ENCODE data around the gene TUBA4B. TPM values are rescaled to one million over a fixed set of nuclear protein-coding genes. Genes with fewer than 3 reads are reported as not detected.

The TUBA4B gene
- total RNA-seq (2022; extraction: Qiagen RNA extraction), result 0.30 to 0.56 TPM (median 0.37 TPM) in 5 replicates

GRCh38 chr2:219252900-219253752 is at the start of gene TUBA4B:
Gene TUBA4B (plus strand): TSS chr2:219253243. CDS start chr2:219253408, 165 bp downstream.

GRCh38 chr2:219206328-219207133 is 46.5 kb upstream of the TUBA4B start, which contains the start of gene ZFAND2B:
Gene ZFAND2B (plus strand): TSS chr2:219206782. CDS start chr2:219206988, 206 bp downstream.

GRCh38 chr2:219218732-219219701 is 34.0 kb upstream of the TUBA4B start, which contains the start of gene ABCB6:
Gene ABCB6 (minus strand): TSS chr2:219218958. CDS start chr2:219218673, 285 bp downstream.

GRCh38 chr2:219229305-219230058 is 23.6 kb upstream of the TUBA4B start, which contains the start of the genes ANKZF1 and ATG9A:
Gene ANKZF1 (plus strand): TSS chr2:219229806. CDS start chr2:219230258, 452 bp downstream.
Gene ATG9A (minus strand): TSS chr2:219229636. CDS start chr2:219228024, 1,612 bp downstream.

GRCh38 chr2:219245148-219245898 is 7.7 kb upstream of the TUBA4B start, which contains the start of the genes GLB1L and STK16:
Gene GLB1L (minus strand): TSS chr2:219245444. CDS start chr2:219243573, 1,871 bp downstream.
Gene STK16 (plus strand): TSS chr2:219245479. CDS start chr2:219246000, 521 bp downstream.

GRCh38 chr2:219253753-219254589 is 928 bp downstream of the TUBA4B start, which contains the start of gene TUBA4A:
Gene TUBA4A (minus strand): TSS chr2:219253918. CDS start chr2:219253858, 60 bp downstream.

GRCh38 chr2:219279151-219279915 is 26.3 kb downstream of the TUBA4B start, which contains the start of gene DNAJB2:
Gene DNAJB2 (plus strand): TSS chr2:219279366. CDS start chr2:219279834, 468 bp downstream.

GRCh38 chr2:219309278-219309677 is 56.2 kb downstream of the TUBA4B start, which contains the start of gene PTPRN:
Gene PTPRN (minus strand): TSS chr2:219309401. CDS start chr2:219309332, 69 bp downstream.

Other genes with a start within 250 kb of the TUBA4B start
- gene CFAP65, start 211.7 kb upstream of the TUBA4B start, total RNA-seq (2022; extraction: Qiagen RNA extraction), result 0.15 to 0.24 TPM (median 0.20 TPM) in 5 replicates
- gene IHH, start 192.3 kb upstream of the TUBA4B start, total RNA-seq (2022; extraction: Qiagen RNA extraction), result 0.13 to 0.25 TPM (median 0.21 TPM) in 4 of 5 replicates, not detected in the other
- gene NHEJ1, start 92.4 kb upstream of the TUBA4B start, total RNA-seq (2022; extraction: Qiagen RNA extraction), result 13.7 to 15.4 TPM (median 14.9 TPM) in 5 replicates
- gene SLC23A3, start 83.2 kb upstream of the TUBA4B start, total RNA-seq (2022; extraction: Qiagen RNA extraction), result 0.47 to 1.0 TPM (median 0.72 TPM) in 5 replicates
- gene CNPPD1, start 76.3 kb upstream of the TUBA4B start, total RNA-seq (2022; extraction: Qiagen RNA extraction), result 40.2 to 52.2 TPM (median 49.6 TPM) in 5 replicates
- gene RETREG2, start 75.0 kb upstream of the TUBA4B start, total RNA-seq (2022; extraction: Qiagen RNA extraction), result 63.1 to 89.7 TPM (median 87.7 TPM) in 5 replicates
- gene ZFAND2B, start 46.5 kb upstream of the TUBA4B start, total RNA-seq (2022; extraction: Qiagen RNA extraction), result 16.4 to 23.8 TPM (median 22.1 TPM) in 5 replicates
- gene ABCB6, start 34.3 kb upstream of the TUBA4B start, total RNA-seq (2022; extraction: Qiagen RNA extraction), result 23.5 to 36.0 TPM (median 33.7 TPM) in 5 replicates
- 44.9 to 51.0 TPM (median 49.9 TPM) in 5 replicates for gene ATG9A, start 23.6 kb upstream of the TUBA4B start, total RNA-seq (2022; extraction: Qiagen RNA extraction)
- gene ANKZF1, start 23.4 kb upstream of the TUBA4B start, total RNA-seq (2022; extraction: Qiagen RNA extraction), result 14.4 to 23.5 TPM (median 20.3 TPM) in 5 replicates
- 5.1 to 7.2 TPM (median 7.0 TPM) in 5 replicates for gene GLB1L, start 7.8 kb upstream of the TUBA4B start, total RNA-seq (2022; extraction: Qiagen RNA extraction)
- 28.6 to 30.9 TPM (median 30.0 TPM) in 5 replicates for gene STK16, start 7.8 kb upstream of the TUBA4B start, total RNA-seq (2022; extraction: Qiagen RNA extraction)
- gene TUBA4A, start 675 bp downstream of the TUBA4B start, total RNA-seq (2022; extraction: Qiagen RNA extraction), result 338 to 483 TPM (median 379 TPM) in 5 replicates
- 37.4 to 57.4 TPM (median 53.6 TPM) in 5 replicates for gene DNAJB2, start 26.1 kb downstream of the TUBA4B start, total RNA-seq (2022; extraction: Qiagen RNA extraction)
- gene PTPRN, start 56.2 kb downstream of the TUBA4B start, total RNA-seq (2022; extraction: Qiagen RNA extraction), result 1.1 to 1.9 TPM (median 1.6 TPM) in 5 replicates
- gene RESP18, start 79.5 kb downstream of the TUBA4B start, total RNA-seq (2022; extraction: Qiagen RNA extraction), result not detected in 5 replicates
- gene DNPEP, start 134.7 kb downstream of the TUBA4B start, total RNA-seq (2022; extraction: Qiagen RNA extraction), result 47.8 to 67.2 TPM (median 61.9 TPM) in 5 replicates
- gene DES, start 165.1 kb downstream of the TUBA4B start, total RNA-seq (2022; extraction: Qiagen RNA extraction), result 0.05 to 0.20 TPM (median 0.08 TPM) in 4 of 5 replicates, not detected in the other
- 4.3 to 9.5 TPM (median 7.0 TPM) in 5 replicates for gene SPEG, start 181.6 kb downstream of the TUBA4B start, total RNA-seq (2022; extraction: Qiagen RNA extraction)
- 36.1 to 39.1 TPM (median 38.2 TPM) in 5 replicates for gene GMPPA, start 245.6 kb downstream of the TUBA4B start, total RNA-seq (2022; extraction: Qiagen RNA extraction)

Data from A549 treated with CORT108297 at 1 μM for 4 hours (cell line).